ENCODE measurements around the gene CADM4.
"Not testable (repeated sequence)": the region's sequence is repeated elsewhere in the genome, so short reads cannot be mapped to it uniquely, and the experiment has no call there.

The CADM4 gene

DNA sequence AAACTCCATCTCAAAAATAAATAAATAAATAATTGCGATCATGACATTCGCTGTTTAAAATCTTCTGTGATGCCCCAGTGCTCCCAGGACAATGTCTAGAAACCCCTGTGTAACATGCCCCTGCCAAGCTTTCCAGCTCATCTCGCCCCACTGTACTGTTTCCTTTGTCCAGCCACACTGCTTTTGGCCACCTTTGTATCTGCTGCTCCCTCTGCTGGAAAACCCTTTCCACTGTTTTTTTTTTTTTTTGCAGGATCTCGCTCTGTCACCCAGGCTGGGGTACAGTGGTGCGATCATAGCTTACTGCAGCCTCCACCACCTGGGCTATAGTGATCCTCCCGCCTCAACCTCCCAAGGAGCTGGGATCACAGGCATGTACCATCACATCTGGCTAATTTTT lies 22.8 kb upstream of the CADM4 start:
- no peak for DNase-seq (ENCODE audit: low read depth)

GRCh38 chr19:43660971-43661360 lies 21.3 kb upstream of the CADM4 start:
- DNase-seq (ENCODE audit: low read depth), result no peak

- DNase-seq (ENCODE audit: low read depth), result no peak
Measured at GRCh38 chr19:43660301-43660970, 20.8 kb upstream of the CADM4 start.

DNA sequence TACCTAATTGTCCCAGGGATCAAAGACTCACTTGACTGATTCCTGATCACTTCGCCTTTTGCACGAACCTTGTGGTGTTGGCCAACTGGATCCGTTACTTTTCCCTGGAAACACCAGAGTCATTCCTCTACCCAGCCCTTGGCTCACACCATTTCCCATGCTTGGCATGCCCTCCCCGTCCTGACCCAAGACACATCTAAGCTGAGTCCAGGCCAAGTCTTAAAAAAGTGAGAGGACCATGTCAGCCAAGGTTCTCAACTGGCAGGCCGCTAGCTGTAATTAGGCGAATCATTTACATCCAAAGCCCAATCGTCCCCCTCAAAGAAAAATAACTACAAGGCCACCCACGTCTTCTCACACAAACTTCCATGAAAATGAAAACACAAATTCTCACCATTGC lies 18.8 kb upstream of the CADM4 start:
- DNase-seq (ENCODE audit: low read depth), result no peak

DNA sequence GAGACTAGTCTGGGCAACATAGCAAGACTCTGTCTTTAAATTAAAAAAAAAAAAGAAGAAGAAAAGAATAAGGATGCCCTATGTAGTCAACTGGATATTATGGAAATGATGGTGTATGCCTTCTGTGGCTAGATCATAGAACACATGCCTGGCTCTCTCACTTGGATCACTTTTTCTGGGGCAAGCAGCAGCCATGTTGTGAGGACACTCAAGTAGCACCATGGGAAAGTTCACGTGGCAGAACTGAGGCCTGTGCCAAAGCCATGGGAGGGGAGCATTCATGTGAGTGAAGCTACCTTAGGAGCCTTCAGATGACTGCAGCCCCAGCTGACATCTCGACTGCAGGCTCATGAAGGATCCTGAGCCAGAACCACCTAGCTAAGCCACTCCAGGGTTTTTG lies 18.4 kb upstream of the CADM4 start:
- DNase-seq (ENCODE audit: low read depth), result no peak

- DNase-seq (ENCODE audit: low read depth), result no peak
Measured at GRCh38 chr19:43656436-43656835, 16.8 kb upstream of the CADM4 start.

- no peak for DNase-seq (ENCODE audit: low read depth)
Measured at GRCh38 chr19:43652546-43652874, 12.9 kb upstream of the CADM4 start.

DNA sequence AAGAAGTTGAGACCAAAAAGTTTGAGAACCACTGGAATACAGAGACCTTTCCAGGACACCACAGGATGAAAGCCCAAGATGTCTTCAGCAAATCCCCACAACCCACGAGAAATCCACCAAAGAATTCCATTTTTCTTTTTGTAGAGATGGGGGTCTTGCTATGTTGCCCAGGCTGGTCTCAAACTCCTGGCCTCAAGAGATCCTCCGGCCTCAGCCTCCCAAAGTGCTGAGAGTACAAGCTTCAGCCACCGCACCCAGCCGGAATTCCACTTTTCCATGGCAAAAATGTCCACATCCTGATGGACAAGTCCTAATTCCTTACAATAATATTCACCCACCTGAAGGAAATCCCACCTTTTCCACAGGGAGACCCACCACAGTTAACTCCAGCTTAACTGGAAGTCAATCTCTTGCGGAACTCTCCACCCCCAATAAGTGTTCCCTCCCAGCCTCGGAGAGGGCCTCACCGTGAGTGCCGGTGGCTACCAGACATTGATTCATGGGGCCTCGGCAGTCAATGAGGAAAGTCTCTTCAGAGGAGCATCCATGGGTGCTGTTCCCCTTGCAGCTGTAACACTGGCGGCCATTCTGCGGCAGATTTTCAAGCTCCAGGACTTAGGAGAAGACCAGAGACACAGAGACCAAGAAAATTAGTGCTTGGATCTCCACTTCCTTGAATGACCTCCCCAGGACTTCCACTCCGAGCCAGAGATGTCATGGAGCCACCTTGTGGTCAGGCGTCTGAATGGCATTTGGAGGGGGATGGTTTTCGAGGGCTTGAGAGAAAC lies 12.3 kb upstream of the CADM4 start:
- DNase-seq (ENCODE audit: low read depth), result no peak

DNA sequence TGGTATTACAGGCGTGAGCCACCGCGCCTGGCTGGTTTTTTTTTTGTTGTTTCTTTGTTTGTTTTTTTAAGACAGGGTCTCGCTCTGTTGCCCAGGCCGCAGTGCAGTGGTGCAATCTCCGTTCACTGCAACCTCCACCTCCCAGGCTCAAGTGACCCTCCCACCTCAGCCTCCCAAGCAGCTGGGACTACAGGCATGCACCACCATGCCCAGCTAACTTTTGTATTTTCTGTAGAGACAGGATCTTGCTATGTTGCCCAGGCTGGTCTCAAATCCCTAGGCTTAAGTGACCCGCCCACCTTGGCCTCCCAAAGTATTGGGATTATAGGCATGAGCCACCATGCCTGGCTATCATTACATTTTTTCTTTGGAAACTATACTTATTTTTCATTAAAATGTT lies 10.6 kb upstream of the CADM4 start:
- not testable (repeated sequence) for DNase-seq (ENCODE audit: low read depth)

- DNase-seq (ENCODE audit: low read depth), result no peak
Measured at GRCh38 chr19:43649514-43649913, 9.9 kb upstream of the CADM4 start.

DNA sequence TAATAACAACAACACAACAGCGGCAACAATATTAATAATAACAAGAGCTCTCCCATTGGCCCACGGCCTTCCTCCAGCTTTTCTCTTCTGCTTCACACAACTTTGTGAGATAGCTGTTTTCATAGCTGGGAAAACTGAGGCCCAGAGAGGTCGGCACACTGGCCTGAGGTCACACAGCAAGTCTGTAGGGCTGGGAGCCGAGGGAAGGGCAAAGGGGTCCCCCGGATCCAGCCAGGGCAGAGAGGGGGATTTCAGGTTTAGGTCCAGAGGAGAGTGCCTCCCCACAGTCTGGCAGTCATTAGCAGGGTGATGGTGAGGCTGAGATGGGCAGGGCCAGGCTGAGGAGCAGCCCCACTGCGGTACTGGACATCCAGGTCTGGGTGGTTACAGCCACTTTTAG lies 9.0 kb upstream of the CADM4 start:
- no peak for DNase-seq (ENCODE audit: low read depth)

DNA sequence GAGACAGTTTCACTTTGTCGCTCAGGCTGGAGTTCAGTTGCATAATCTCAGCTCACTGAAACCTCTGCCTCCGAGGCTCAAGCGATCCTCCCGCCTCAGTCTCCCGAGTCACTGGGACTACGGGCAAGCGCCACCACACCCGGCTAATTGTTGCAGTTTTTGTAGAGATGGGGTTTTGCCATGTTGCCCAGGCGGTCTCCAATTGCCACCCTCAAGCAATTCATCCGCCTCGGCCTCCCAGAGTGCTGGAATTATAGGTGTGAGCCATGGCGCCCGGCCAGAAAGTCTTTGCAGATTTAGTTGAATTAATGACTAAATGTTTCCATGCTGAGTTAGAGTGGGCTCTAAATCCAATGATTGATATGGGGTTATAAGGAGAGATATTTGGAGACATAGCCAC lies 4.5 kb upstream of the CADM4 start:
- DNase-seq (ENCODE audit: low read depth), result no peak

DNA sequence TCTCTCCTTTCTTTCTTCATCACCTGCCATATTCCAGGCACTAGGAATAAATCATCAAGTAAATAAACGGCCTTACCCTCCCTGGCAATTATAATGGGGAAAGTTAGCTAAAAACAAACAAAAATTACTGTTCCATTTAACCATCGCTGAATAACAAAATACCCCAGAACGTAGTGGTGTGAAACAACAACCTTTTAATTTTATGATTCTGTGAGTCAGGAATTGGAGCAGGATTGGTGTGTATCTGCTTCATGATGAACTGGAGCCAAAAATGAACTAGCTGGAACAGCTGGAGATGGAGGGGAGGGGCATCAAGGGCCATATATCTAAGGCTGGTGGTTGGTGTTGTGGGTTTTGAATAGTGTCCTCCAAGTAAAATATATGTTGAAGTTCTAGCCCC lies 3.7 kb upstream of the CADM4 start:
- DNase-seq (ENCODE audit: low read depth), result no peak

DNA sequence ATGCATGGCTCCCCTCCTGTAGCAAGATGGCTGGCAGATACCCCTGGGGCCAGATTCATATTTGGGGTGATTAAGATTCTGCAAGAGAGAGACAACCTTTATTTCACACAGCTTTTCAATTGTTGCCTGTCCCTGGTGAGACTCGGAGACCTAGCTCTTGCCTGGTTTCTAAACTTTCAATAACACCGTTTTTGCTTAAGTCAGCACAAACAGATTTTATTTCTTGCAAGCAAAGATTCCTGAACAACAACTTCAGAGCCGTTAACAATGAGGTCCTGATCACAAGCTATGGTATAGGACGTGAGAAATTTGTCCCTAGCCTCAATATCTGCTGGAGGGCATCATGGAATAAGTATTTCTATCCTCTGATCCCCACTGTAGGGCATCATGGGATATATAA lies 2.9 kb upstream of the CADM4 start:
- no peak for DNase-seq (ENCODE audit: low read depth)

- no peak for DNase-seq (ENCODE audit: low read depth)
Measured at GRCh38 chr19:43641333-43641732, 1.7 kb upstream of the CADM4 start.

DNA sequence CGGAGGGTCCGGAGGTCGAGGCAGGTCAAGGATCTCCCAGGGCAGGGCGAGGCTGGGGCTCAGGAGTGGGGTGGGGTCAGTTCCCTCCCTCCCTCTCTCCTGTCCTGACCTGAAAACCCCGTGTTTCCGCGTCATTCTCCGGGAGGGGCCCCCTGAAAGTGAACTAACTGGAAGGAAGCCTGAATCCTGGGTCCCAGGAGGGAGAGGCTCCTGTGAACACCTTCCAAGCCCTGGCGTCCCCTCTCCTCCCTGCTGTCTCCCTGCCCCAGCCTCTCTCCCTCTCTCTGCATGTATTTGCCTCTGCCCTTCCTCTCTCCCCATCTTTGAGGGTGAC lies 741 bp upstream of the CADM4 start:
- DNase-seq (ENCODE audit: low read depth), result no peak

DNA sequence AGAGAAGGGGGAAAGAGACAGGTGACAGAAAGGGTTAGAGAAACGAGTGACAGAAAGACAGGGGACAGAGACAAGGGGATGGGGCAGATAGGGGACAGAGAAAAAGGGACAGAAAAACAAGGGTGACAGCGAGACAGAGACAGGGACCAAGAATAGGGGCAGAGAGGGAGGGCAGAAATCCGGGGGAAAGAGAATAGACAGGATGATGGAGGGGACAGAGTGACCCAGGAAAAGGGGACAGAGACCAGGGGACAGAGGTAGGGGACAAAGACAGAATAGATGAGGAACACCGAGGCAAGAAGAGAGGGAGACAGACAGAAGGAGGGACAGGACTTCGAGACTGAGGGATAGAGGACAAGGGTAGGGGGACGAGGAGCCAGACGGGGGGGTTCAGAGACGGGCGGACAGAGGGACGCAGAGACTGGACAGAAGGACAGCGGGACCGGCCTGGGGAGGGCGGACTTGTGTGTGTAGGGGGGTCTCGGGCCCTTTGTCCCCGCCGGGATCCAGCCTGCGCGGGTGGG lies 593 bp downstream of the CADM4 start:
- DNase-seq (ENCODE audit: low read depth), result no peak

DNA sequence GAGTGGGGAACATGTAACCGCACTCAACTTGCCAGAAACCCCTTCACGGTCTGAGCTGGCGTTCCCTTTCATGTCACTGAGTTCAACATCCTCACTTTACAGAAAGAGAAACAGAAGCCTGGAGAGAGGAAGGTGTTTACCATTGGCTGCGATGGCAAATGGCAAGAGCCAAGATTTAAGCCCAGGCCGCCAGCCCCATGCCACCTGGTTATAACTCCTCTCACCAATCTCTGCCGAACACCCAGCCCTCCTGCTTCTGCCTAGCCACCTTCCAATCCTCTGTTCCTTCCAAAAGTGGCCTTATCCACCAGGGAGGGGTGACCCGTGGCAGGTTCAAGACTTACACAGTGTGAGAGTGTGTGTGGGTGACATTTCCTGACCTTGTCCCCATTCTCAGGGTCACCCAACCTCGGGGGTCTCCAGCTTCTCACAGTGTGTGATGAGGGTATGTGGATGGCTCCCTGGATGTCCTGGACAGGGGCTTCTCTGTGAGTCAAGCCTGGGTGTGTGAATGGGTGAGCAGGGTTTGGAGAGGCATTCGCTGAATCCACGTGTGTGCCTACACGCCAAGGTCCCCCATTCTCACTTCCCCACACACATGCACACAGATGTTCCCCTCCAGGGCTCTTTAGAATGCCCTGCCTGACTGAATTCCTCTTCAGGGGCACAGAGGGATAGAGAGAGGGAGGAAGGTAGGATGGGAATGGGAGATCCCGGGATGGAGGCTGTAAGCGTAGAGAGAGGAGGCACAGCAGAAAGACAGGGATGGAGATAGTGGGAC lies 1.2 kb downstream of the CADM4 start:
- no peak for DNase-seq (ENCODE audit: low read depth)

GRCh38 chr19:43636121-43636683 lies 3.4 kb downstream of the CADM4 start:
- DNase-seq (ENCODE audit: low read depth), result no peak

GRCh38 chr19:43635561-43635940 lies 4.1 kb downstream of the CADM4 start:
- DNase-seq (ENCODE audit: low read depth), result not testable (repeated sequence)

- no peak for DNase-seq (ENCODE audit: low read depth)
Measured at GRCh38 chr19:43634872-43635560, 4.6 kb downstream of the CADM4 start.

GRCh38 chr19:43634506-43634871 lies 5.2 kb downstream of the CADM4 start:
- no peak for DNase-seq (ENCODE audit: low read depth)
